IMR-90 (cell line): ENCODE measurements around the gene STOX2. TPM values are rescaled to one million over a fixed set of nuclear protein-coding genes. Genes with fewer than 3 reads are reported as not detected.

Source experiments
- ATAC-seq: fragments of 200-7000 bp; cut with Tn5 transposase; 2 replicates; pipeline ENCODE4 v1.9.1; 2020; ENCODE audit warnings: low read depth, mild to moderate bottlenecking, moderate library complexity
- BruUV-seq: library from RNA; stranded (reverse); fragments of 400-500 nt; replicated peaks from 2 replicates; lab custom pipeline; 2021; lab: Mats Ljungman, UMichigan
- CTCF ChIA-PET: fragments of 300-600 bp; formaldehyde crosslinking; extraction: SDS; loops from one replicate; lab custom pipeline; 2021; ENCODE audit warnings: antibody characterized with exemption; lab: Yijun Ruan, JAX
- POLR2A ChIA-PET: fragments of 300-600 bp; sonication (Branson Sonifier 250); formaldehyde crosslinking; loops from one replicate; lab custom pipeline; 2022; ENCODE audit warnings: antibody characterized with exemption; ENCODE audit not compliant: unreplicated experiment; lab: Charles Lee
- DNase-seq: peaks from one replicate; pipeline ENCODE4 v3.0.0; 2013
- H2AFZ ChIP-seq: replicated peaks from 2 replicates; pipeline ENCODE3; 2013; ENCODE audit warnings: low read length, mild to moderate bottlenecking; ENCODE audit not compliant: poor library complexity
- H2AK5ac ChIP-seq: 2 replicates; pipeline ENCODE4 v1.6.1; 2013; ENCODE audit warnings: low read depth, low read length, inconsistent platforms
- H2AK9ac ChIP-seq: replicated peaks from 2 replicates; pipeline ENCODE3; 2013; ENCODE audit warnings: mild to moderate bottlenecking, low read depth, low read length, moderate library complexity; ENCODE audit not compliant: poor library complexity
- H2BK120ac ChIP-seq: 2 replicates; pipeline ENCODE4 v1.6.1; 2013; ENCODE audit warnings: low read depth, low read length, inconsistent platforms
- H2BK15ac ChIP-seq: 3 replicates; pipeline ENCODE4 v1.6.1; 2013; ENCODE audit warnings: low read depth, low read length, inconsistent platforms
- H2BK20ac ChIP-seq: 2 replicates; pipeline ENCODE4 v1.6.1; 2013; ENCODE audit warnings: low read depth, mild to moderate bottlenecking, inconsistent platforms, low read length, moderate library complexity
- H2BK5ac ChIP-seq: 2 replicates; pipeline ENCODE4 v1.6.1; 2013; ENCODE audit warnings: mild to moderate bottlenecking, low read depth, low read length, inconsistent platforms; ENCODE audit not compliant: poor library complexity, severe bottlenecking
- H3K14ac ChIP-seq: replicated peaks from 2 replicates; pipeline ENCODE4 v1.6.1; 2013; ENCODE audit warnings: low read depth, low read length, inconsistent platforms
- H3K18ac ChIP-seq: 2 replicates; pipeline ENCODE4 v1.6.1; 2013; ENCODE audit warnings: low read depth, low read length, control low read depth
- H3K23ac ChIP-seq: 2 replicates; pipeline ENCODE4 v1.6.1; 2013; ENCODE audit warnings: low read depth, low read length, inconsistent platforms
- H3K27ac ChIP-seq: 2 replicates; pipeline ENCODE4 v1.5.1; 2013; ENCODE audit warnings: mild to moderate bottlenecking, control low read depth, low read length; ENCODE audit not compliant: insufficient read depth
- H3K27me3 ChIP-seq: 2 replicates; pipeline ENCODE4 v1.6.1; 2013; ENCODE audit warnings: low read length; ENCODE audit not compliant: control insufficient read depth, insufficient read depth
- H3K36me3 ChIP-seq: 2 replicates; pipeline ENCODE4 v1.6.1; 2013; ENCODE audit warnings: low read length, mixed read lengths; ENCODE audit not compliant: control insufficient read depth, insufficient read depth
- H3K4ac ChIP-seq: 2 replicates; pipeline ENCODE4 v1.6.1; 2013; ENCODE audit warnings: low read depth, low read length, inconsistent platforms
- H3K4me1 ChIP-seq: 2 replicates; pipeline ENCODE4 v1.6.1; 2013; ENCODE audit warnings: low read length, mixed read lengths; ENCODE audit not compliant: control insufficient read depth, insufficient read depth
- H3K4me2 ChIP-seq: 2 replicates; pipeline ENCODE4 v1.6.1; 2013; ENCODE audit warnings: low read depth, mild to moderate bottlenecking, control low read depth, low read length, moderate library complexity
- H3K4me3 ChIP-seq: 2 replicates; pipeline ENCODE4 v1.5.1; 2013; ENCODE audit warnings: low read depth, mild to moderate bottlenecking, control low read depth, low read length, moderate library complexity; ENCODE audit not compliant: insufficient read depth
- H3K56ac ChIP-seq: 2 replicates; pipeline ENCODE4 v1.6.1; 2013; ENCODE audit warnings: low read length, inconsistent platforms; ENCODE audit not compliant: insufficient read depth; ENCODE audit errors: extremely low read depth
- H3K79me1 ChIP-seq, 2 experiments: 2 replicates each; pipeline ENCODE4 v1.6.1; 2013; ENCODE audit warnings: low read length in 2 of 2, inconsistent platforms in 1 of 2, low read depth in 1 of 2
- H3K9ac ChIP-seq: 2 replicates; pipeline ENCODE4 v1.6.1; 2013; ENCODE audit warnings: low read depth, low read length, control low read depth
- H3K9me1 ChIP-seq: 2 replicates; pipeline ENCODE4 v1.6.1; 2013; ENCODE audit warnings: low read length, inconsistent platforms; ENCODE audit not compliant: insufficient read depth
- H3K9me3 ChIP-seq: 2 replicates; pipeline ENCODE4 v1.6.1; 2013; ENCODE audit warnings: low read length; ENCODE audit not compliant: control insufficient read depth, insufficient read depth
- H4K20me1 ChIP-seq: 2 replicates; pipeline ENCODE4 v1.6.1; 2013; ENCODE audit warnings: low read length, inconsistent platforms; ENCODE audit not compliant: insufficient read depth
- H4K5ac ChIP-seq: 2 replicates; pipeline ENCODE4 v1.6.1; 2013; ENCODE audit warnings: mild to moderate bottlenecking, low read depth, low read length, control low read depth
- H4K8ac ChIP-seq, 2 experiments: 2 replicates each; pipeline ENCODE4 v1.6.1; 2013; ENCODE audit warnings: low read depth in 2 of 2, low read length in 2 of 2, control low read depth in 1 of 2, inconsistent platforms in 1 of 2
- H4K91ac ChIP-seq: 2 replicates; pipeline ENCODE4 v1.6.1; 2013; ENCODE audit warnings: low read depth, low read length, inconsistent platforms; ENCODE audit not compliant: insufficient read depth
- SMC3 ChIP-seq: fragments of 150-350 bp; IDR thresholded peaks from 2 replicates; pipeline ENCODE4 v1.6.1; 2016; ENCODE audit warnings: low read depth, mild to moderate bottlenecking, antibody characterized with exemption, low read length, moderate library complexity
- WGBS, 2 experiments: methylation state at CpG; one replicate each; pipeline versions ENCODE4 v1.1.5 to v1.1.7; 2013; ENCODE audit warnings: missing lambda C conversion rate in 2 of 2; ENCODE audit not compliant: insufficient read length in 1 of 2; ENCODE audit errors: extremely low coverage in 2 of 2; 5-methylcytosine and 5-hydroxymethylcytosine counted together
- dilution Hi-C: fragments of 300-500 bp; cut with HindIII; formaldehyde crosslinking; loops from one replicate; pipeline ENCODE4 v1.14.3; 2018; ENCODE audit warnings: low sequenced_read_pairs; ENCODE audit not compliant: unreplicated experiment
- in situ Hi-C: fragments of 300-500 bp; cut with MboI; formaldehyde crosslinking; loops from 3 replicates; pipeline ENCODE4 v1.14.3; 2019; ENCODE audit warnings: low sequenced_read_pairs, inconsistent platforms, mixed read lengths
- intact Hi-C: fragments of 100-400 bp; cut with micrococcal nuclease; formaldehyde crosslinking; loops from 2 replicates; pipeline ENCODE4 v1.10.0; 2022
- polyA plus RNA-seq, 3 experiments: library from polyadenylated mRNA; depleted of rRNA; stranded (reverse); fragments of >200 nt; gene quantifications; 2 replicates each; pipeline ENCODE4 v1.2.3, GENCODE V29; 2012; ENCODE audit warnings: low replicate concordance in 1 of 3
- total RNA-seq: library from RNA; depleted of rRNA; stranded (reverse); fragments of >200 nt; gene quantifications from 2 replicates; pipeline ENCODE4 v1.2.3, GENCODE V29; 2012

The STOX2 gene
- total and polyA plus RNA-seq, 2 of the 4 experiments (the other 2 are of a cell fraction): 1.1 to 5.4 TPM

- ATAC-seq (peak; percentile 56), DNase-seq (peak; percentile 5)
- Histone ChIP-seq H3K4me3 (no peak overlapping the region), H2BK20ac (no peak overlapping the region), H3K18ac (no peak overlapping the region), H2AK5ac (no peak overlapping the region), H3K9me1 (no peaks in the 10 kb centered on the region; the same call in 1 of the 2 replicates), H3K79me1 (no peaks in the 10 kb centered on the region), H4K91ac (no peak overlapping the region), H3K27me3 (no peaks in the 10 kb centered on the region), H3K14ac (no peak overlapping the region), H2AK9ac (no peak overlapping the region), H3K27ac (no peak overlapping the region), H2AFZ (no peak overlapping the region), H3K56ac (no peak overlapping the region), H2BK15ac (no peak overlapping the region), H4K20me1 (no peaks in the 10 kb centered on the region), H3K4ac (no peak overlapping the region), H3K23ac (no peak overlapping the region), H2BK120ac (no peak overlapping the region), H3K4me1 (peaks cover 5% of the 10 kb centered on the region; the same call in 1 of the 2 replicates), H4K8ac (no peak overlapping the region), H3K9ac (no peak overlapping the region), H3K9me3 (no peaks in the 10 kb centered on the region), H3K36me3 (peaks cover 3% of the 10 kb centered on the region; the same call in 1 of the 2 replicates), H4K5ac (no peak overlapping the region), H3K4me2 (no peak overlapping the region; the same call in 1 of the 2 replicates), H2BK5ac (no peak overlapping the region)
- ChIA-PET CTCF (interaction anchor here (1.2 kb wide), 1 partner anchor 164 kb away, joined by 3 read pairs; no protein-coding TSS in a partner anchor), POLR2A (no interaction called here)
- WGBS, 2 experiments: no CpG with 5 or more reads among the region's 3 CpGs
- in situ Hi-C loops (no loop called here), dilution Hi-C loops (no loop called here), intact Hi-C loops (no loop called here)
- no peak for TF ChIP-seq SMC3
- BruUV-seq: no TSS peak
Observed at GRCh38 chr4:183936574-183937345, 31.7 kb downstream of the STOX2 start.
